C4-2B (cell line): ENCODE measurements around the gene CDX1.

Experiments
- CTCF ChIP-seq: fragments of 450-650 bp; conservative IDR thresholded peaks from 2 replicates; pipeline ENCODE4 v1.5.1; 2017; ENCODE audit warnings: mild to moderate bottlenecking
- ZFX ChIP-seq: fragments of 450-650 bp; IDR thresholded peaks from 2 replicates; pipeline ENCODE4 v1.6.1; 2017

- TF ChIP-seq CTCF = no peak
- TF ChIP-seq ZFX = no peak
Observed at GRCh38 chr5:150166037-150166649, 435 bp upstream of the CDX1 start.
